T-cell (primary cell): Measurements from ENCODE around the gene EFHC1. TPM values are rescaled to one million over a fixed set of nuclear protein-coding genes. Genes with fewer than 3 reads are reported as not detected.

Experiments
- ATAC-seq, 4 experiments: fragments of 200-7000 bp in 3 of 4; fragments of 150-1000 bp in 1 of 4; cut with Tn5 transposase; replicated peaks in 1 of 4; 1 replicate in 3 of 4; 2 replicates in 1 of 4; pipeline ENCODE4 v1.10.0; 2021; ENCODE audit warnings: moderate library complexity in 3 of 4, mild to moderate bottlenecking in 2 of 4, moderate number of reproducible peaks in 1 of 4
- CTCF ChIA-PET, 2 donors: fragments of 300-600 bp; sonication (Branson Sonifier 250); formaldehyde crosslinking; loops; one replicate each; lab custom pipeline; 2022; ENCODE audit warnings: antibody characterized with exemption in 2 of 2; lab: Charles Lee
- POLR2A ChIA-PET, 2 donors: fragments of 300-600 bp; sonication (Branson Sonifier 250); formaldehyde crosslinking; loops; one replicate each; lab custom pipeline; 2022; ENCODE audit warnings: antibody characterized with exemption in 2 of 2; lab: Charles Lee
- DNase-seq, 35 experiments: peaks; one replicate each; pipeline versions ENCODE4 v3.0.0 to v3.0.0-alpha.2; 2013 to 2023
- H3K27ac ChIP-seq: one replicate; pipeline ENCODE4 v1.5.1; 2013; ENCODE audit warnings: low read length
- H3K27me3 ChIP-seq, 2 experiments: replicated peaks in 1 of 2; 1 replicate in 1 of 2; 2 replicates in 1 of 2; pipeline versions ENCODE4 v1.6.1 to v1.7.0; 2013; ENCODE audit warnings: low read length in 1 of 2, mixed read lengths in 1 of 2; ENCODE audit not compliant: control insufficient read depth in 2 of 2, insufficient read depth in 2 of 2; ENCODE audit errors: extremely low read depth in 1 of 2
- H3K36me3 ChIP-seq, 2 donors: 1 replicate in 1 of 2; 2 replicates in 1 of 2; pipeline versions ENCODE4 v1.6.1 to v1.7.0; 2013; ENCODE audit warnings: low read length in 1 of 2; ENCODE audit not compliant: control insufficient read depth in 2 of 2, insufficient read depth in 1 of 2; ENCODE audit errors: extremely low read depth in 1 of 2
- H3K4me1 ChIP-seq, 2 experiments: 1 replicate in 1 of 2; 2 replicates in 1 of 2; pipeline versions ENCODE4 v1.6.1 to v1.7.0; 2013; ENCODE audit warnings: low read length in 2 of 2, mixed read lengths in 1 of 2; ENCODE audit not compliant: insufficient read depth in 2 of 2, control insufficient read depth in 1 of 2; ENCODE audit errors: extremely low read depth in 1 of 2
- H3K4me3 ChIP-seq, 2 donors: 1 replicate in 1 of 2; 2 replicates in 1 of 2; pipeline versions ENCODE4 v1.5.1 to v1.7.0; 2013; ENCODE audit warnings: mild to moderate bottlenecking in 2 of 2, low read length in 1 of 2, moderate library complexity in 1 of 2; ENCODE audit not compliant: control insufficient read depth in 1 of 2; ENCODE audit errors: extremely low read depth in 1 of 2
- H3K9me3 ChIP-seq: 2 replicates; pipeline ENCODE4 v1.7.0; 2013
- H3K27ac Mint-ChIP-seq, 2 donors: one replicate each; pipeline ENCODE4 v1.8.0; 2020 to 2021; ENCODE audit warnings: mild to moderate bottlenecking in 2 of 2, mixed read lengths in 2 of 2
- H3K27me3 Mint-ChIP-seq, 2 donors: one replicate each; pipeline ENCODE4 v1.8.0; 2021 to 2022; ENCODE audit warnings: mixed read lengths in 2 of 2
- H3K36me3 Mint-ChIP-seq: one replicate; pipeline ENCODE4 v1.8.0; 2021; ENCODE audit warnings: mixed read lengths
- H3K4me1 Mint-ChIP-seq, 3 donors: one replicate each; pipeline ENCODE4 v1.8.0; 2020 to 2022; ENCODE audit warnings: mixed read lengths in 3 of 3, mild to moderate bottlenecking in 1 of 3
- H3K4me3 Mint-ChIP-seq, 3 donors: one replicate each; pipeline ENCODE4 v1.8.0; 2020 to 2022; ENCODE audit warnings: mild to moderate bottlenecking in 3 of 3, mixed read lengths in 3 of 3, moderate library complexity in 3 of 3
- H3K9me3 Mint-ChIP-seq, 3 donors: one replicate each; pipeline ENCODE4 v1.8.0; 2020 to 2022; ENCODE audit warnings: mixed read lengths in 3 of 3
- WGBS: methylation state at CpG from one replicate; pipeline ENCODE4 v1.1.5; 2013; ENCODE audit warnings: missing lambda C conversion rate; ENCODE audit not compliant: insufficient coverage; 5-methylcytosine and 5-hydroxymethylcytosine counted together
- total RNA-seq, 35 experiments: library from RNA in 6 of 35; stranded (reverse) in 6 of 35; fragments of 120-200 nt in 1 of 35; gene quantifications; one replicate each; pipeline versions ENCODE4 v1.2.1 to v1.2.4 and lab custom pipeline; 2013 to 2026

Gene EFHC1
- total RNA-seq, 5 donors from 2014 or later (not counting 1 experiment from before 2014, with no cell fraction given): 4.5 to 8.6 (median 6.2) TPM

GRCh38 chr6:52553158-52553557 lies 133.0 kb downstream of the EFHC1 start:
- Mint-ChIP-seq H3K4me1 (peaks cover 29 to 43% (median 30%) of the 10 kb centered on the region in 3 donors), H3K27me3 (no peaks in the 10 kb centered on the region), H3K9me3 (no peaks in the 10 kb centered on the region), H3K36me3 (peaks cover 15% of the 10 kb centered on the region), H3K4me3 (no peak overlapping the region), H3K27ac (no peak overlapping the region)
- peaks cover 0 to 15% of the 10 kb centered on the region in 2 experiments for H3K4me1 ChIP-seq
- no peak overlapping the region for H3K4me3 ChIP-seq
- WGBS: 100% methylated on average over 1 of the region's 1 CpG
- ATAC-seq: no peak
- CTCF ChIA-PET: interaction anchor here in 1 of 2 donors (0.5 kb wide), 1 partner anchor 1366 kb away, joined by 4 read pairs; no protein-coding TSS in a partner anchor
- DNase-seq: no peak
- POLR2A ChIA-PET: interaction anchor here in 1 of 2 donors (0.6 kb wide), 1 partner anchor 125 kb away, joined by 3 read pairs; no protein-coding TSS in a partner anchor
- H3K9me3 ChIP-seq: no peaks in the 10 kb centered on the region
- H3K27me3 ChIP-seq: no peaks in the 10 kb centered on the region
- no peak overlapping the region for H3K27ac ChIP-seq
- H3K36me3 ChIP-seq: no peaks in the 10 kb centered on the region

- no peak overlapping the region for H3K27ac ChIP-seq
- DNase-seq (no peak), ATAC-seq (no peak)
- H3K36me3 ChIP-seq: no peaks in the 10 kb centered on the region
- Mint-ChIP-seq H3K9me3 (no peaks in the 10 kb centered on the region), H3K4me1 (peaks cover 28 to 44% (median 33%) of the 10 kb centered on the region in 3 donors), H3K4me3 (no peak overlapping the region), H3K27me3 (no peaks in the 10 kb centered on the region), H3K36me3 (peaks cover 15% of the 10 kb centered on the region), H3K27ac (no peak overlapping the region)
- H3K9me3 ChIP-seq: no peaks in the 10 kb centered on the region
- no peaks in the 10 kb centered on the region for H3K27me3 ChIP-seq
- H3K4me3 ChIP-seq: no peak overlapping the region
- CTCF ChIA-PET: no interaction called here
- 77% methylated on average over 2 of the region's 2 CpGs for WGBS
- peaks cover 0 to 15% of the 10 kb centered on the region in 2 experiments for H3K4me1 ChIP-seq
- POLR2A ChIA-PET: no interaction called here
Observed at GRCh38 chr6:52553719-52554118, 133.6 kb downstream of the EFHC1 start.

DNA sequence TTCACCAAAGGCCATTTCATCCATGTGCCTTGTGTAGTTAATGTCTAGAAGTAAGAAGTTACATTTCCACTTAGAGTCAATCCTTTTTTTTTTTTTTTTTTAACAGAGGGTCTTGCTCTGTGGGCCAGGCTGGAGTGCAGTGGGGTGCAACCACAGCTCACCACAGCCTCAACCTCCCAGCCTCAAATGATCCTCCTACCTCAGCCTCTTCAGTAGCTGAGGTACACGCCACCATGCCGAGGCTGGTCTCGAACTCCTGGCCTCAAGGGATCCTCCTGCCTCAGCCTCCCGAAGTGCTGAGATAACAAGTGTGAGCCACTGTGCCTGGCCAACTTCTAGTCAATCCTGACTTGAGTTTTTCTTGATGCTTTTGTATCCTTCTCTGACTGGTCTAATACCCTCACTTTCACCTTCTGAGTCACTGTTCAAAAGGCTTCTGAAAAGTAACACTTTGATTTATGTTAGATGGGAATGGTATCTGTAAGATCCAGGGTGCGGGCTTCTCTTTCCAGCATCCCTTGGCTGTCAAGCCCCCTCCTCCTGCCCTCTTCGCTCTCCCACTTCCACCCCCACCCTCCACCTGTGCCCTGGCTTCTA lies 134.6 kb downstream of the EFHC1 start:
- POLR2A ChIA-PET: no interaction called here
- Mint-ChIP-seq H3K4me3 (no peak overlapping the region), H3K36me3 (peaks cover 16% of the 10 kb centered on the region), H3K27me3 (no peaks in the 10 kb centered on the region), H3K27ac (no peak overlapping the region), H3K9me3 (no peaks in the 10 kb centered on the region), H3K4me1 (peaks cover 31 to 47% (median 34%) of the 10 kb centered on the region in 3 donors)
- Histone ChIP-seq H3K9me3 (no peaks in the 10 kb centered on the region), H3K4me1 (peaks cover 0 to 15% of the 10 kb centered on the region in 2 experiments), H3K36me3 (peaks cover 0 to 4% of the 10 kb centered on the region in 2 donors), H3K27ac (no peak overlapping the region), H3K4me3 (no peak overlapping the region), H3K27me3 (no peaks in the 10 kb centered on the region)
- WGBS: 95% methylated on average over 5 of the region's 6 CpGs
- DNase-seq (no peak), ATAC-seq (no peak)
- CTCF ChIA-PET: no interaction called here

DNA sequence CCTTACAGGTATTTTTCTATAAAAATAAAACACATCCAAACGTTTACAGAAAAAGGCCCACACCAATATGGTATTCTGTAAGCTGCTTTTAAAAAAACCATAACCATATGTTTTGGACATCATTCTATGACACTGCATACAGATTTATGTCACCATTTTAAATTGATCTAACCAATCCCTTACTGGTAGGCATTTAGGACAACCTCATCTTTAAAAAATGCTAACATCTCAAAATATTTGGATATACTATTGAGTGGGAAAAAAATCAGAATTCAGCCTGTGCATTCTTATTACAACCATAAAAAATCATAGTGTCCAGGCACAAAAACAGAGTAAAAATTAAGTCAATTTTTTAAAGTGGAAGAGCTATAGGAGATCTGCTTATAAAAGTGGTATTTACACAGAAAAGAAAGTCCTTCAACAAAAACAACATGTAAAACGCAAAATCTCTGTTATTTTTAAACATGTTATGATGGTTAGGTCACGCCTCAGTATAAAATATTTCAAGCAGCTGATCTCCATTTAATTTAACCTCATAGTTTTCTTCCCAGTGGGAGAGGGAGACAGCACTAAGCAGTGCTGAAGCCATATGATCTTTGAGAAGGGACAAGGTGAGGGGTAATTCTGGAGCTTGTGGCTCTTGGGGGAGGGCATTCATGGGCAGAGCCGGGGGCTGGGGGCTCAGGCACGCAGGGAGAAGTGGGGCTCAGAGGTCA lies 135.5 kb downstream of the EFHC1 start:
- no peaks in the 10 kb centered on the region for H3K9me3 ChIP-seq
- Mint-ChIP-seq H3K9me3 (no peaks in the 10 kb centered on the region), H3K4me1 (peaks cover 32 to 39% (median 32%) of the 10 kb centered on the region in 3 donors), H3K27me3 (no peaks in the 10 kb centered on the region), H3K27ac (no peak overlapping the region), H3K4me3 (no peak overlapping the region), H3K36me3 (peaks cover 12% of the 10 kb centered on the region)
- ChIA-PET CTCF (interaction anchor here in 1 of 2 donors (0.5 to 0.7 kb wide), 2 partner anchors 12 to 1171 kb away, joined by 4 to 11 read pairs; no protein-coding TSS in a partner anchor), POLR2A (no interaction called here)
- H3K36me3 ChIP-seq: peaks cover 0 to 4% of the 10 kb centered on the region in 2 donors
- no peaks in the 10 kb centered on the region for H3K27me3 ChIP-seq
- peaks cover 0 to 15% of the 10 kb centered on the region in 2 experiments for H3K4me1 ChIP-seq
- WGBS: no CpG with 5 or more reads among the region's 5 CpGs
- H3K27ac ChIP-seq: no peak overlapping the region
- ATAC-seq: no peak
- H3K4me3 ChIP-seq: no peak overlapping the region
- DNase-seq: no peak

DNA sequence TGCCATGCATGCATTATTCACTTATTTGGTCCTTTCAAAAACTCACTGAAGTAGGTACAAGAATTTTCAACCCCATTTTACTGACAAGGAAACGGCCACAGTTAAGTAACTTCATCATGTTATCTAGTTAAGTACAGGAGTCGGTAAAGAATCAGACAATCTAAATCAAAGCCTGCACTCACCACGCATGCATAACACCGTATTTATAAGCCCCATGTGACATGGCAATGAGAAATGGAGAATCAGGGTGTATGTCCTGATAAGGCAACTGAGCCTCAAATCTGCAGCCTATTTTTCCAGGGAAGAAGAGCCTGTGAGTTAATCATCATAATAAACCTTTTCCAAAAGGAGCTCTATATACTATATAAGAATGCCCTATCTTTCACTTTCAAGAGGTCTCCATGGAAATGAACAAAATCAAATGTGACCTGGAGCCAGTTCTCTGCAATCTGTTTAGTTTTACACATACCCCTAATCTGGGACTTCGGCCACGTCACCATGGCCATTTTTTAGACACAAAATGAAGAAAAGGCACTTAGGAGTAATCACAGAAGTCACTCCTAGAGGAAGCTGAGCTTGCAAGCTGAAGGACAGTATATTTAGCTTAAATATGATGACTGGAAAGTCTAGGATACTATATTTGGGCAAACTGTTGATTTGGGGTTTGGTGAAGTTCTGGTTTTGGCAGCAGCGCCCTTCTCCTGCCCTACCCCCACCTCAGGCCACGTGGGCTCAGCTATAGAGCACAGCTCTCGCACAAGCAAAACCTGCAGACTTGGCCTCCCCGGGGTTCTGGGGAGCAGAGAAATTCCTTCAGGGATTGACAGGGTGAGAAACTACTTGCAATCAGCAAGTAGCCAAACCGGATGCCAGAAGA lies 137.5 kb downstream of the EFHC1 start:
- ChIA-PET CTCF (interaction anchor here (0.5 to 0.6 kb wide), 3 partner anchors 94 to 150 kb away, joined by 4 to 5 read pairs (median 4); no protein-coding TSS in a partner anchor), POLR2A (no interaction called here)
- Mint-ChIP-seq H3K9me3 (no peaks in the 10 kb centered on the region), H3K4me1 (peaks cover 23 to 33% (median 29%) of the 10 kb centered on the region in 3 donors), H3K36me3 (peaks cover 15% of the 10 kb centered on the region), H3K27me3 (no peaks in the 10 kb centered on the region), H3K27ac (no peak overlapping the region), H3K4me3 (no peak overlapping the region)
- Histone ChIP-seq H3K36me3 (peaks cover 0 to 4% of the 10 kb centered on the region in 2 donors), H3K4me3 (no peak overlapping the region), H3K27ac (no peak overlapping the region), H3K4me1 (peaks cover 0 to 4% of the 10 kb centered on the region in 2 experiments), H3K9me3 (no peaks in the 10 kb centered on the region), H3K27me3 (no peaks in the 10 kb centered on the region)
- 63% methylated on average over 2 of the region's 11 CpGs for WGBS
- DNase-seq (no peak), ATAC-seq (no peak)
